IPS-20b (cell line): ENCODE results near the gene RPS15.

ENCODE experiments used
- H3K27ac ChIP-seq: one replicate; pipeline ENCODE4 v1.5.1; 2013; ENCODE audit warnings: low read length
- H3K27me3 ChIP-seq: 2 replicates; pipeline ENCODE4 v1.6.1; 2013; ENCODE audit warnings: mild to moderate bottlenecking, low read length, inconsistent platforms; ENCODE audit not compliant: insufficient read depth
- H3K36me3 ChIP-seq: 2 replicates; pipeline ENCODE4 v1.6.1; 2013; ENCODE audit warnings: low read depth, mild to moderate bottlenecking, inconsistent platforms, low read length, moderate library complexity; ENCODE audit not compliant: insufficient read depth
- H3K4me1 ChIP-seq: 2 replicates; pipeline ENCODE4 v1.6.1; 2013; ENCODE audit warnings: mild to moderate bottlenecking, control low read depth, inconsistent platforms, low read length, moderate library complexity; ENCODE audit not compliant: insufficient read depth
- H3K4me3 ChIP-seq: 2 replicates; pipeline ENCODE4 v1.5.1; 2013; ENCODE audit warnings: mild to moderate bottlenecking, low read length, inconsistent platforms
- H3K9ac ChIP-seq: 2 replicates; pipeline ENCODE4 v1.6.1; 2013; ENCODE audit warnings: low read depth, mild to moderate bottlenecking, inconsistent platforms, low read length, moderate library complexity
- H3K9me3 ChIP-seq: 2 replicates; pipeline ENCODE4 v1.6.1; 2013; ENCODE audit warnings: mild to moderate bottlenecking, low read depth, low read length, inconsistent platforms; ENCODE audit not compliant: insufficient read depth

RPS15 gene

GRCh38 chr19:1425102-1425837 is 12.9 kb upstream of the RPS15 start:
- Histone ChIP-seq H3K4me1 (no peaks in the 10 kb centered on the region), H3K9me3 (no peaks in the 10 kb centered on the region), H3K27ac (no peak overlapping the region), H3K9ac (no peak overlapping the region), H3K4me3 (no peak overlapping the region), H3K27me3 (no peaks in the 10 kb centered on the region), H3K36me3 (peaks cover 98% of the 10 kb centered on the region)

GRCh38 chr19:1425902-1426301 is 12.3 kb upstream of the RPS15 start:
- no peak overlapping the region for H3K9ac ChIP-seq
- no peak overlapping the region for H3K27ac ChIP-seq
- no peaks in the 10 kb centered on the region for H3K27me3 ChIP-seq
- H3K9me3 ChIP-seq: no peaks in the 10 kb centered on the region
- peaks cover 94% of the 10 kb centered on the region for H3K36me3 ChIP-seq
- no peaks in the 10 kb centered on the region for H3K4me1 ChIP-seq
- no peak overlapping the region for H3K4me3 ChIP-seq

GRCh38 chr19:1426736-1427135 is 11.5 kb upstream of the RPS15 start:
- no peak overlapping the region for H3K4me3 ChIP-seq
- H3K36me3 ChIP-seq: peaks cover 91% of the 10 kb centered on the region
- H3K27me3 ChIP-seq: no peaks in the 10 kb centered on the region
- H3K27ac ChIP-seq: no peak overlapping the region
- H3K9me3 ChIP-seq: no peaks in the 10 kb centered on the region
- H3K4me1 ChIP-seq: no peaks in the 10 kb centered on the region
- no peak overlapping the region for H3K9ac ChIP-seq

- H3K4me1 ChIP-seq: no peaks in the 10 kb centered on the region
- peaks cover 91% of the 10 kb centered on the region for H3K36me3 ChIP-seq
- H3K4me3 ChIP-seq: no peak overlapping the region
- no peaks in the 10 kb centered on the region for H3K9me3 ChIP-seq
- no peaks in the 10 kb centered on the region for H3K27me3 ChIP-seq
- H3K27ac ChIP-seq: no peak overlapping the region
- H3K9ac ChIP-seq: no peak overlapping the region
These were observed 10.8 kb upstream of the RPS15 start for GRCh38 chr19:1427221-1427920.

GRCh38 chr19:1428738-1429391 is 9.3 kb upstream of the RPS15 start:
- no peak overlapping the region for H3K27ac ChIP-seq
- H3K36me3 ChIP-seq: peaks cover 88% of the 10 kb centered on the region
- H3K4me3 ChIP-seq: no peak overlapping the region
- H3K27me3 ChIP-seq: no peaks in the 10 kb centered on the region
- H3K4me1 ChIP-seq: no peaks in the 10 kb centered on the region
- H3K9me3 ChIP-seq: no peaks in the 10 kb centered on the region
- H3K9ac ChIP-seq: no peak overlapping the region

- no peak overlapping the region for H3K27ac ChIP-seq
These were observed 8.4 kb upstream of the RPS15 start for GRCh38 chr19:1429750-1430149.

GRCh38 chr19:1430246-1430645 is 8.0 kb upstream of the RPS15 start:
- H3K9ac ChIP-seq: no peak overlapping the region
- H3K4me1 ChIP-seq: no peaks in the 10 kb centered on the region
- H3K27ac ChIP-seq: no peak overlapping the region
- H3K4me3 ChIP-seq: no peak overlapping the region
- no peaks in the 10 kb centered on the region for H3K9me3 ChIP-seq
- no peaks in the 10 kb centered on the region for H3K27me3 ChIP-seq
- peaks cover 85% of the 10 kb centered on the region for H3K36me3 ChIP-seq

More at GRCh38 chr19:1429750-1430149, 8.4 kb upstream of the RPS15 start:
- H3K9me3 ChIP-seq: no peaks in the 10 kb centered on the region
- no peaks in the 10 kb centered on the region for H3K27me3 ChIP-seq
- no peak overlapping the region for H3K9ac ChIP-seq
- no peaks in the 10 kb centered on the region for H3K4me1 ChIP-seq
- peaks cover 88% of the 10 kb centered on the region for H3K36me3 ChIP-seq
- H3K4me3 ChIP-seq: no peak overlapping the region

GRCh38 chr19:1431759-1432506 is 6.3 kb upstream of the RPS15 start:
- no peaks in the 10 kb centered on the region for H3K27me3 ChIP-seq
- peaks cover 73% of the 10 kb centered on the region for H3K36me3 ChIP-seq
- H3K27ac ChIP-seq: no peak overlapping the region
- no peak overlapping the region for H3K4me3 ChIP-seq
- H3K4me1 ChIP-seq: no peaks in the 10 kb centered on the region
- no peak overlapping the region for H3K9ac ChIP-seq
- no peaks in the 10 kb centered on the region for H3K9me3 ChIP-seq

- no peaks in the 10 kb centered on the region for H3K4me1 ChIP-seq
- peaks cover 67% of the 10 kb centered on the region for H3K36me3 ChIP-seq
- H3K4me3 ChIP-seq: no peak overlapping the region
- no peak overlapping the region for H3K9ac ChIP-seq
- no peaks in the 10 kb centered on the region for H3K27me3 ChIP-seq
- H3K27ac ChIP-seq: no peak overlapping the region
- no peaks in the 10 kb centered on the region for H3K9me3 ChIP-seq
These were observed 5.7 kb upstream of the RPS15 start for GRCh38 chr19:1432507-1432887.

GRCh38 chr19:1433119-1434039 is 4.8 kb upstream of the RPS15 start:
- Histone ChIP-seq H3K27me3 (no peaks in the 10 kb centered on the region), H3K9ac (no peak overlapping the region), H3K9me3 (no peaks in the 10 kb centered on the region), H3K36me3 (peaks cover 58% of the 10 kb centered on the region), H3K4me1 (no peaks in the 10 kb centered on the region), H3K4me3 (no peak overlapping the region), H3K27ac (no peak overlapping the region)

GRCh38 chr19:1434040-1434366 is 4.2 kb upstream of the RPS15 start:
- no peak overlapping the region for H3K27ac ChIP-seq
- peaks cover 52% of the 10 kb centered on the region for H3K36me3 ChIP-seq
- H3K9me3 ChIP-seq: no peaks in the 10 kb centered on the region
- no peaks in the 10 kb centered on the region for H3K27me3 ChIP-seq
- no peak overlapping the region for H3K9ac ChIP-seq
- H3K4me1 ChIP-seq: no peaks in the 10 kb centered on the region
- no peak overlapping the region for H3K4me3 ChIP-seq
